GM18526 (cell line): Measurements from ENCODE around the gene DOLPP1.

Experiments
- POLR2A ChIP-seq: IDR thresholded peaks from 3 replicates; pipeline ENCODE4 v1.6.1; 2011; ENCODE audit not compliant: insufficient read length; ENCODE audit errors: extremely low read depth

Gene DOLPP1

GRCh38 chr9:129080601-129081387, at the start of gene DOLPP1:
TSS of gene DOLPP1 (plus strand) at chr9:129081111. CDS start at chr9:129081132, 21 bp downstream.
- TF ChIP-seq POLR2A: peak; percentile 82

- TF ChIP-seq POLR2A: no peak
Observed at GRCh38 chr9:129031514-129031913, 49.4 kb upstream of the DOLPP1 start.

GRCh38 chr9:129032541-129033159, 48.3 kb upstream of the DOLPP1 start:
- TF ChIP-seq POLR2A: no peak

GRCh38 chr9:129033216-129033615, 47.7 kb upstream of the DOLPP1 start:
- TF ChIP-seq POLR2A: no peak

GRCh38 chr9:129036241-129036922, 44.5 kb upstream of the DOLPP1 start, which contains the start of gene MIGA2:
TSS of gene MIGA2 (plus strand) at chr9:129036626. CDS start at chr9:129040595, 3,969 bp downstream.
- TF ChIP-seq POLR2A: peak; percentile 91

- no peak for TF ChIP-seq POLR2A
Observed at GRCh38 chr9:129036923-129037766, 43.8 kb upstream of the DOLPP1 start.

GRCh38 chr9:129037767-129038098, 43.2 kb upstream of the DOLPP1 start:
- TF ChIP-seq POLR2A: no peak

- TF ChIP-seq POLR2A: no peak
Observed at GRCh38 chr9:129038109-129038852, 42.6 kb upstream of the DOLPP1 start.

- TF ChIP-seq POLR2A: no peak
Observed at GRCh38 chr9:129040113-129040643, 40.7 kb upstream of the DOLPP1 start.

GRCh38 chr9:129042016-129042415, 38.9 kb upstream of the DOLPP1 start:
- no peak for TF ChIP-seq POLR2A

- no peak for TF ChIP-seq POLR2A
Observed at GRCh38 chr9:129052592-129052991, 28.3 kb upstream of the DOLPP1 start.

GRCh38 chr9:129053020-129053419, 27.9 kb upstream of the DOLPP1 start:
- no peak for TF ChIP-seq POLR2A

- no peak for TF ChIP-seq POLR2A
Observed at GRCh38 chr9:129054163-129054851, 26.6 kb upstream of the DOLPP1 start.

GRCh38 chr9:129058965-129059795, 21.7 kb upstream of the DOLPP1 start:
- no peak for TF ChIP-seq POLR2A
